ENCODE data around the gene EXOC3L4.

- TF ChIP-seq CTCF (IDR thresholded peaks at IDR 0.05) (no peak), POLR2A (IDR thresholded peaks at IDR 0.05) (no peak), EP300 (IDR thresholded peaks at IDR 0.05) (no peak)
Measured at GRCh38 chr14:103111232-103111868, 16.8 kb downstream of the EXOC3L4 start.
